ENCODE data around the gene FRAS1. TPM values are rescaled to one million over a fixed set of nuclear protein-coding genes. Genes with fewer than 3 reads are reported as not detected.

FRAS1 gene
- total RNA-seq, 1 donor from 2014 or later, result 20.2 TPM

DNA sequence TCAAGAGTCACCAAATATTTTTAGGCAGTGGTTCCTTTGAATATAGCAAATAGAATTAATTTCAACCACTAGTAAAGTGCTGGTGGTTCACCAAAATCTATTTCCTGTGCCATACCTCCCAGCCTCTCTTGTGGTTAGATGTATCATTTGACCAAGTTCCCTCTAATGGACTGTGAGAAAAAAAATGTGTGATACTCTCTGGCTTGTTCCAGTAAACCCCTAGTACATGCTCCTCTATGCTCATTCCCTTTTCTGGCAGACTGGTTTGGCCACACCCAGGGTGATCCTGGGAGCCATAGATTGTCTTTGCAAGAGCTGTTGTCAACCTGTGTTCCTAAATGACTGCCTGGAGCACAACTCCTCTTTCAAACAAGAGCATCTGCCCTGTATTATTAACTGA is 109.5 kb downstream of the FRAS1 start:
- intact Hi-C loops (cut with DNase I), result no loop called here
- no peak for TF ChIP-seq CTCF (IDR thresholded peaks at IDR 0.05)
- H3K9me3 ChIP-seq, result no peaks in the 10 kb centered on the region
- no peaks in the 10 kb centered on the region for H3K4me1 ChIP-seq
- DNase-seq (no peak), ATAC-seq (no peak)
- no peaks in the 10 kb centered on the region for H3K36me3 ChIP-seq
- H3K27me3 ChIP-seq, result no peaks in the 10 kb centered on the region
- no peak overlapping the region for H3K4me3 ChIP-seq
- H3K27ac ChIP-seq, result no peak overlapping the region

DNA sequence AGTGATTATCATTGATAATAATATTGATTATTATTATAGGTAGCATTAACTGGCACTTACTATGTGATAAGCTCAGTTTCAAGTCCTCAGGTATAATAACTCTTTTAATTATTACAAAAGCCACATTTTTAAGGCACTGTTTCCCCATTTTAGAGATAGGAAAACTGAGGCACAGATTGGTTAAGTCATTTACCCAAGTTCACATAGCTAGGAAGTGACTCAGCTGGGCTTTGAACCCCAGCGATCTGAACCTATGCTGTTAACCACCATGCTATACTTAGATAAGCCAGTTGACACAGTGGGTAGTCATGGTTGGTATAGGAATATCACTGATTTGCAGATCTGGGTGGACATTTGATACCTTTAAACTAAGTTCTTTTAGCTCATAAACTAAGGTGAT is 110.4 kb downstream of the FRAS1 start:
- DNase-seq, result no peak
- H3K36me3 ChIP-seq, result no peaks in the 10 kb centered on the region
- no peaks in the 10 kb centered on the region for H3K9me3 ChIP-seq
- H3K4me3 ChIP-seq, result no peak overlapping the region
- no peak for ATAC-seq
- no peak overlapping the region for H3K27ac ChIP-seq
- no peak for TF ChIP-seq CTCF (IDR thresholded peaks at IDR 0.05)
- H3K4me1 ChIP-seq, result no peaks in the 10 kb centered on the region
- no peaks in the 10 kb centered on the region for H3K27me3 ChIP-seq
- intact Hi-C loops (cut with DNase I), result no loop called here

DNA sequence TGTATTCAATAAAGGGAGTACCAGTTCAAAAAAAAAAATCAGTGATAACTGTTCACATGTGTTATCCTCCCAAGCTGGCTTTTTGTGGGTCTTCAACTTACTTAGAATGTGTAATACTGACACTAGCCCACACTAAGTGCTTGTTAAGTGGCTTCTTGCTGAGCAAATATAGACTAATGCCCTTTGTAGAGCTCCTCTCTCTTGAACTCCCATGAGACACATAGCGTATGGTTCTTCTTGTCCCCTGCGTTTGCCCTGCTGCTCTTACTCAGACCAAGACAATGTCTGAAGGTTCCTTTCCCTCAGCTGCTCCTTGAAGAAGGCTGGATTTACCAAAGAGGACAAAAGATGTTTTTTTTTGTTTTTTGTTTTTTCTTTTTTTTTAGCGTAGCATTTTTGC is 110.9 kb downstream of the FRAS1 start:
- H3K4me1 ChIP-seq, result no peaks in the 10 kb centered on the region
- no peaks in the 10 kb centered on the region for H3K36me3 ChIP-seq
- DNase-seq, result no peak
- H3K27me3 ChIP-seq, result no peaks in the 10 kb centered on the region
- TF ChIP-seq CTCF (IDR thresholded peaks at IDR 0.05), result no peak
- no peak overlapping the region for H3K27ac ChIP-seq
- ATAC-seq, result no peak
- no peak overlapping the region for H3K4me3 ChIP-seq
- intact Hi-C loops (cut with DNase I), result no loop called here
- H3K9me3 ChIP-seq, result no peaks in the 10 kb centered on the region

DNA sequence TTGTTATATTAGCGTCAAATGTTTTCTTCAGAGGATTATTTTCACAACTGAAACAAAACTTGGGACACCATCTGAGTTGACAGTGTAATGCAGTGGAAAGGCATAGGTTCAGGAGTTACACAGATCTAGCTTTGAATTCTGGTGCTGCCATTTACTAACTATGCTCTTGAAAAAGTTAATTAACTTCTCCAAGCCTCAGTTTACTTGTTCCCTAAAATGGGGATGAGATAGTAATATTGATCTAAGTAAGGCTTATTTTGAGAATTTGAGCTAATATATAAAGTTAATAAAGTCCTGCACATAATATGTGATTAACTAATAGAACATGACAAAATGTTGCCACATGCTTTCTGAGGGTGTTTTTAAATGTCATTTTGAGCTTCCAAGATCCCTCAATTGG is 112.6 kb downstream of the FRAS1 start:
- Histone ChIP-seq H3K27me3 (no peaks in the 10 kb centered on the region), H3K36me3 (no peaks in the 10 kb centered on the region), H3K4me3 (no peak overlapping the region), H3K9me3 (no peaks in the 10 kb centered on the region), H3K4me1 (no peaks in the 10 kb centered on the region), H3K27ac (no peak overlapping the region)
- DNase-seq (no peak), ATAC-seq (no peak)
- intact Hi-C loops (cut with DNase I), result no loop called here
- no peak for TF ChIP-seq CTCF (IDR thresholded peaks at IDR 0.05)

- intact Hi-C loops (cut with DNase I), result no loop called here
- Histone ChIP-seq H3K27ac (no peak overlapping the region), H3K4me1 (no peaks in the 10 kb centered on the region), H3K36me3 (no peaks in the 10 kb centered on the region), H3K27me3 (no peaks in the 10 kb centered on the region), H3K4me3 (no peak overlapping the region), H3K9me3 (no peaks in the 10 kb centered on the region)
- TF ChIP-seq CTCF (IDR thresholded peaks at IDR 0.05), result no peak
- ATAC-seq (no peak), DNase-seq (no peak)
Observed at GRCh38 chr4:78171482-78171881, 114.4 kb downstream of the FRAS1 start.

DNA sequence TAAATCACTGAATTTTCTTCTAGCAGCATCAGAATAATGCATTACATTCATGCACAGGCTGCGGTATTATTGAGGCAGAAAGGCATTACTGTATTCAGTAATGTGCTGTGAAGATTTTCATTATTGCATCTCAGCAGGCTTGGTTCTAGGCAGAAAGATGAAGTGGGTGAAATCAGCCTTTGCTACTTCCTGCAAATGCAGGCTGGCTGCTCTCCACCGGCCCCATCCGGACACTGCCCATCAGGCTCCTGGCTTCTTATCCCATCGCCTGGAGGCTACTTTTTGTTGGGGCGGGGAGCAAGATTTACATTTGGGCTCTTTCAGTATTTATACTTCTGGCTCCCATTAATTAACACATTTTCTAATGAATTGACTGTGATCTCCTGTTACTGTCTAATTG is 117.8 kb downstream of the FRAS1 start:
- Histone ChIP-seq H3K4me3 (no peak overlapping the region), H3K4me1 (no peaks in the 10 kb centered on the region), H3K27me3 (no peaks in the 10 kb centered on the region), H3K36me3 (no peaks in the 10 kb centered on the region), H3K9me3 (no peaks in the 10 kb centered on the region), H3K27ac (no peak overlapping the region)
- intact Hi-C loops (cut with DNase I), result no loop called here
- ATAC-seq, result no peak
- no peak for TF ChIP-seq CTCF (IDR thresholded peaks at IDR 0.05)
- DNase-seq, result no peak

Data from upper lobe of right lung (tissue), 1 donor.